ENCODE data around the gene KRTAP4-1.
"Not testable (repeated sequence)": the region's sequence is repeated elsewhere in the genome, so short reads cannot be mapped to it uniquely, and the experiment has no call there.

Gene KRTAP4-1

GRCh38 chr17:41186872-41187271, 2.2 kb upstream of the KRTAP4-1 start:
- peaks cover 4% of the 10 kb centered on the region for H3K27me3 Mint-ChIP-seq
- H3K27ac Mint-ChIP-seq, result no peak overlapping the region
- H3K36me3 Mint-ChIP-seq, result no peaks in the 10 kb centered on the region
- no peak overlapping the region for H3K4me3 Mint-ChIP-seq
- no peaks in the 10 kb centered on the region for H3K4me1 Mint-ChIP-seq (ENCODE audit: low read depth)
- H3K9me3 Mint-ChIP-seq (ENCODE audit: low read depth), result no peaks in the 10 kb centered on the region

- no peaks in the 10 kb centered on the region for H3K4me1 Mint-ChIP-seq (ENCODE audit: low read depth)
- peaks cover 4% of the 10 kb centered on the region for H3K27me3 Mint-ChIP-seq
- H3K4me3 Mint-ChIP-seq, result no peak overlapping the region
- no peaks in the 10 kb centered on the region for H3K9me3 Mint-ChIP-seq (ENCODE audit: low read depth)
- no peak overlapping the region for H3K27ac Mint-ChIP-seq
- no peaks in the 10 kb centered on the region for H3K36me3 Mint-ChIP-seq
Measured at GRCh38 chr17:41185001-41185400, 290 bp upstream of the KRTAP4-1 start.

GRCh38 chr17:41178843-41179616, 5.7 kb downstream of the KRTAP4-1 start:
- H3K4me1 Mint-ChIP-seq (ENCODE audit: low read depth), result no peaks in the 10 kb centered on the region
- H3K27me3 Mint-ChIP-seq, result no peaks in the 10 kb centered on the region
- no peaks in the 10 kb centered on the region for H3K36me3 Mint-ChIP-seq
- no peaks in the 10 kb centered on the region for H3K9me3 Mint-ChIP-seq (ENCODE audit: low read depth)
- H3K4me3 Mint-ChIP-seq, result no peak overlapping the region
- H3K27ac Mint-ChIP-seq, result no peak overlapping the region

DNA sequence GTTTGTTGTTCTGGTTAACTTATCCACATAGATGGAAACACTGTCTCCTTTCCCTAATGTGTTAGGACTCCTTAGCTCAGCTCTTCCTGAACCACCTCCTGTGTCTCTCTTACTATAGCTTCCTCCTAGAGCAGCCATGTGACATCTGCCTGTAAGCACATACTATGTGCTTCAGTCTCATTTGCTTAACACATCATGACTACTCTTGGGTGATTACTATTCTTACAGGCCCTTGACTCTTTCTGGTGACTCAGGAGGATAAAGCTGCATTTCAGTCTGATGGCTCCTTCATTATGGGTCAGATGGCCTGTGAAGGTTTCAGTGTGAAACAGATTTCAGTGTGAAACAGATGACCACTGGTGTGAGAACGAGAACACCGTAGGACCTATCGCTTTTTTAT, 6.4 kb downstream of the KRTAP4-1 start:
- H3K9me3 Mint-ChIP-seq (ENCODE audit: low read depth), result no peaks in the 10 kb centered on the region
- H3K27me3 Mint-ChIP-seq, result no peaks in the 10 kb centered on the region
- H3K4me3 Mint-ChIP-seq, result no peak overlapping the region
- H3K36me3 Mint-ChIP-seq, result no peaks in the 10 kb centered on the region
- peaks cover 1% of the 10 kb centered on the region for H3K4me1 Mint-ChIP-seq (ENCODE audit: low read depth)
- no peak overlapping the region for H3K27ac Mint-ChIP-seq

DNA sequence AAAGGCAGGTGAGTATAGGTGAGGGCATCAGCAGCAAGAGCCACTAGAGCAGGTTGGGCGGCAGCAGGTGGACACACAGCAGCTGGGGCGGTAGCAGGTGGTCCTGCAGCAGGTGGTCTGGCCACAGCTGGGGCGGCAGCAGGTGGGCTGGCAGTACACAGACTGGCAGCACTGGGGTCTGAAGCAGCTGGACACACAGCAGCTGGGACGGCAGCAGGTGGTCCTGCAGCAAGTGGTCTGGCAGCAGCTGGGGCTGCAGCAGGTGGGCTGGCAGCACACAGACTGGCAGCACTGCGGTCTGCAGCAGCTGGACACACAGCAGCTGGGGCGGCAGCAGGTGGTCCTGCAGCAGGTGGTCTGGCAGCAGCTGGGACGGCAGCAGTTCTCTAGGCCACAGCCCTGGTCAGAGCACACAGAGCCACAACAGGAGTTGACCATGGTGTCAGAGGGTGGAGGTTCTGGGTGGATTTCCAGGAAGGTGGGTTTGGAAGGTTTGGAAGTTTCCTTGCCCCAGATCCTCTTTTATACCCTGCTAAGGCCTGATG, 6.9 kb downstream of the KRTAP4-1 start, which contains the start of gene KRTAP4-2:
Gene KRTAP4-2, minus strand, starts transcription at position 495 of the 545 bp plus-strand sequence. Its CDS starts 57 bp downstream, at position 438.
- no peak within 1 kb of the TSS for H3K27ac Mint-ChIP-seq
- peaks cover 2% of the 10 kb centered on the region for H3K4me1 Mint-ChIP-seq (ENCODE audit: low read depth)
- no peak within 1 kb of the TSS for H3K4me3 Mint-ChIP-seq
- H3K9me3 Mint-ChIP-seq (ENCODE audit: low read depth), result no peaks in the 10 kb centered on the region
- H3K27me3 Mint-ChIP-seq, result no peaks in the 10 kb centered on the region
- no peaks in the 10 kb centered on the region for H3K36me3 Mint-ChIP-seq

DNA sequence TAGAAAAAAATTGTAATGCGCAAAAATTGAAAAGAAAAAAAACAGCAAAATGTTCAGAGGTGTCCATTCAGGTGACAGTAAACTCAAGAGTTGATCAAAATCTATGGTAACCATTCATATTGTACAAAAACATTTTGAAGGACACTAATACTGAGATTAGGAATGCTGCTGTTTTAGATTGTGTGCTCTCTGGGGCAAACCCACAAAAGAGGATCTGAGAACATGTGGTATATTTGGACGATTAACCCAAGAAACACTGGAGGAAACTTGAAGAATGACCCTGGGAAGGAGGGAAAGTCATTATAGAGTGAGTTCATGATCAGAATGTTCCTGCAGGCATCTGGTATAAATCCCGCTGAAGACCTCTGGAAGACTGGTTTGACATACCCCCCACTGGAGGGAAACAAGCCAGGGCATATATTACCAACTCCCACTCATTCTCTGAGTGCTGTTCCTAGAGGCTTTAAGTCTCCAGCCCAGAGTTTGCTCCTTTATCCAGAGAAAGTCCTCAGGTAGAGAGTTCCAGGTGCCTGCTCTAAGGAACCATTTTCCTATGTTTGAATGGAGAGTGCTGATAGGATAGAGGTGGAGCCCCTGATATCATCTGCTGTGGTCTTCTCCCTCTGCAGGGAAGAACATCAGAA, 7.8 kb downstream of the KRTAP4-1 start:
- Mint-ChIP-seq H3K9me3 (ENCODE audit: low read depth) (no peaks in the 10 kb centered on the region), H3K4me3 (no peak overlapping the region), H3K27ac (no peak overlapping the region), H3K36me3 (no peaks in the 10 kb centered on the region), H3K27me3 (no peaks in the 10 kb centered on the region), H3K4me1 (ENCODE audit: low read depth) (peaks cover 2% of the 10 kb centered on the region)

DNA sequence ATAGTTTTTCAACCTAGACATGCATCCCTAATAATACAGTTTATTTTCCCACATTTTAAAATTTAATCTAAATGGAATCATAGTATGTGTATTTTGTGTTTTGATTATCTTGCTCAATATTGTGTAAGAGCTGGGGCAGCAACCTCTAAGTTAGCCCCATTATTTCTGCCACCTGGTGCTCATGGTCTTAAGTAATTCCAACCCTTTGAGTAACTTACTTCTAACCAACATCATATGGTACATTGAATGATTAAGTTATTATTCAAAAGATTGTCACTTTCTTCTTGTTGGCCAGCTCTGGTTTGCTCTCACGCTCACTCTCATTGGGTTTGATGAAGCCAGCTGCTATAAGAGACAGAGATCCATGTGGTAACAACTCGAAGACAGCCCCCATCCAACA, 12.8 kb downstream of the KRTAP4-1 start:
- H3K27ac Mint-ChIP-seq, result no peak overlapping the region
- no peaks in the 10 kb centered on the region for H3K27me3 Mint-ChIP-seq
- no peak overlapping the region for H3K4me3 Mint-ChIP-seq
- H3K4me1 Mint-ChIP-seq (ENCODE audit: low read depth), result peaks cover 2% of the 10 kb centered on the region
- H3K36me3 Mint-ChIP-seq, result no peaks in the 10 kb centered on the region
- no peaks in the 10 kb centered on the region for H3K9me3 Mint-ChIP-seq (ENCODE audit: low read depth)

- Mint-ChIP-seq H3K27ac (no peak within 1 kb of the TSS), H3K36me3 (no peaks in the 10 kb centered on the region), H3K9me3 (ENCODE audit: low read depth) (no peaks in the 10 kb centered on the region), H3K27me3 (no peaks in the 10 kb centered on the region), H3K4me1 (ENCODE audit: low read depth) (no peaks in the 10 kb centered on the region), H3K4me3 (no peak within 1 kb of the TSS)
Measured at GRCh38 chr17:41168121-41168520, 16.6 kb downstream of the KRTAP4-1 start, which contains the start of gene KRTAP4-3. Gene KRTAP4-3 (minus strand): TSS chr17:41168221. CDS start chr17:41168172, 49 bp downstream.

GRCh38 chr17:41167561-41167960, 17.1 kb downstream of the KRTAP4-1 start:
- Mint-ChIP-seq H3K4me1 (ENCODE audit: low read depth) (no peaks in the 10 kb centered on the region), H3K36me3 (no peaks in the 10 kb centered on the region), H3K27me3 (no peaks in the 10 kb centered on the region), H3K27ac (no peak overlapping the region), H3K9me3 (ENCODE audit: low read depth) (no peaks in the 10 kb centered on the region), H3K4me3 (no peak overlapping the region)

- H3K4me1 Mint-ChIP-seq (ENCODE audit: low read depth), result no peaks in the 10 kb centered on the region
- no peak overlapping the region for H3K27ac Mint-ChIP-seq
- H3K27me3 Mint-ChIP-seq, result no peaks in the 10 kb centered on the region
- no peaks in the 10 kb centered on the region for H3K9me3 Mint-ChIP-seq (ENCODE audit: low read depth)
- H3K4me3 Mint-ChIP-seq, result no peak overlapping the region
- H3K36me3 Mint-ChIP-seq, result no peaks in the 10 kb centered on the region
Measured at GRCh38 chr17:41163828-41164227, 20.9 kb downstream of the KRTAP4-1 start.

DNA sequence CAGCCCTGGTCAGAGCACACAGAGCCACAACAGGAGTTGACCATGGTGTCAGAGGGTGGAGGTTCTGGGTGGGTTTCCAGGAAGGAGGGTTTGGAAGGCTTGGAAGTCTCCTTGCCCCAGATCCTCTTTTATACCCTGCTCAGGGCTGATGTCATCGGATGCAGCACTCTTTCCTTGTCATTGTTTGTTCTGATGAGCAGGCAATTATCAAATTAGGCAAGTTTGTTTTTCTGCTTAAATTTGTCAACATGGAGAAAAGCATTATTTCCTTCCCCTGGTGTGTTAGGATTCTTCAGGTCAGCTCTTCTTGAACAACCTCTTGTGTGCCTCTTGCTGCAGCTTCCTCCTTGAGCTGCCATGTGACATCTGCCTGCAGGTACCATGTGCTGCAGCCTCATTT, 24.1 kb downstream of the KRTAP4-1 start, which contains the start of gene KRTAP4-4:
Gene KRTAP4-4, minus strand, starts transcription at position 101 of the 400 bp plus-strand sequence. Its CDS starts 57 bp downstream, at position 44.
- H3K9me3 Mint-ChIP-seq (ENCODE audit: low read depth), result no peaks in the 10 kb centered on the region
- H3K27ac Mint-ChIP-seq, result no peak within 1 kb of the TSS
- no peaks in the 10 kb centered on the region for H3K36me3 Mint-ChIP-seq
- H3K27me3 Mint-ChIP-seq, result peaks cover 4% of the 10 kb centered on the region
- no peaks in the 10 kb centered on the region for H3K4me1 Mint-ChIP-seq (ENCODE audit: low read depth)
- no peak within 1 kb of the TSS for H3K4me3 Mint-ChIP-seq

DNA sequence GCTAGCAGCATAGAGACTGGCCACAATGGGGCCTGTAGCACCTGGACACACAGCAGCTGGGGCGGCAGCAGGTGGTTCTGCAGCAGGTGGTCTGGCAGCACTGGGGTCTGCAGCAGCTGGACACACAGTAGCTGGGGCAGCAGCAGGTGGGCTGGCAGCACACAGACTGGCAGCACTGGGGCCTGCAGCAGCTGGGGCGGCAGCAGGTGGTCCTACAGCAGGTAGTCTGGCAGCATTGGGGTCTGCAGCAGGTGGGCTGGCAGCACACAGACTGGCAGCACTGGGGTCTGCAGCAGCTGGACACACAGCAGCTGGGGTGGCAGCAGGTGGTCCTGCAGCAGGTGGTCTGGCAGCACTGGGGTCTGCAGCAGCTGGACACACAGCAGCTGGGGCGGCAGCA, 24.5 kb downstream of the KRTAP4-1 start:
- H3K4me1 Mint-ChIP-seq (ENCODE audit: low read depth); H3K4me3 Mint-ChIP-seq; H3K27me3 Mint-ChIP-seq; H3K36me3 Mint-ChIP-seq; H3K27ac Mint-ChIP-seq; H3K9me3 Mint-ChIP-seq (ENCODE audit: low read depth): not testable (repeated sequence)

DNA sequence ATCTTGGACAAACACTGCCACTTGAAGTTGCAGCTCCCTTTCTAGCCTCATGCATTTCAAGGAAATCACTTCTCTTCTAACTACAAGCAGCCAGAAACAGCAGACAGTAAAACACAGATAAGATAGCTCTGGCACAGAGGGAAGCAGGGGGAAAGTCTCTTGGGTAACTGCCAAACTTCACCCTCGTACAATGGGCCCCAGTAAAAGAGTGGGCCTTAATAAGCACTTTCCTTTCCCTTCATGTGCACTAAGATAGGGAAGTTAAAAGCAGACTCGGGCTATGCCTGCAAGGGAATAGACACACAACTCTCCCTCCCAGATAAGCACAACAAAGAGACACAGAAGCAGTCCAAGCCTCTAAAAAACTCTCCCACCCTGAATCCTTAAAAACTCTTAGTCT, 30.9 kb downstream of the KRTAP4-1 start:
- no peaks in the 10 kb centered on the region for H3K4me1 Mint-ChIP-seq (ENCODE audit: low read depth)
- H3K4me3 Mint-ChIP-seq, result no peak overlapping the region
- no peak overlapping the region for H3K27ac Mint-ChIP-seq
- peaks cover 4% of the 10 kb centered on the region for H3K27me3 Mint-ChIP-seq
- H3K9me3 Mint-ChIP-seq (ENCODE audit: low read depth), result no peaks in the 10 kb centered on the region
- H3K36me3 Mint-ChIP-seq, result no peaks in the 10 kb centered on the region

DNA sequence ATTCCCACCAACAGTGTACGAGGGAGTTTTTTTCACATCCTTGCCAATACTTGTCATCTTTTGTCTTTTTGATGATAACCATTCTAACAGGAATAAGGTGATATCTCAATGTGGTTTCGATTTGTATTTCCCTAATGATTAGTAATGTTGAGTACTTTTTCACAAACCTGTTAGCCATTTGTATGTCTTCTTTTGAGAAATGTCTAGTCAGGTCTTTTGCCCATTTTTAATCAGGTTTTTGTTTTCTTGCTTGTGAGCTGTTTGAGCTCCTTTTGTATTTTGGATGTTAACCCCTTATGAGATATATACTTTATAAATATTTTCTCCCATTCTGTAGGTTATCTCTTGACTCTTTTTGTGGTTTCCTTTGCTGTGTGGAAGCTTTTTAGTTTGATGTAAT, 33.2 kb downstream of the KRTAP4-1 start:
- Mint-ChIP-seq H3K27ac (no peak overlapping the region), H3K36me3 (no peaks in the 10 kb centered on the region), H3K4me3 (no peak overlapping the region), H3K4me1 (ENCODE audit: low read depth) (no peaks in the 10 kb centered on the region), H3K9me3 (ENCODE audit: low read depth) (no peaks in the 10 kb centered on the region), H3K27me3 (no peaks in the 10 kb centered on the region)

DNA sequence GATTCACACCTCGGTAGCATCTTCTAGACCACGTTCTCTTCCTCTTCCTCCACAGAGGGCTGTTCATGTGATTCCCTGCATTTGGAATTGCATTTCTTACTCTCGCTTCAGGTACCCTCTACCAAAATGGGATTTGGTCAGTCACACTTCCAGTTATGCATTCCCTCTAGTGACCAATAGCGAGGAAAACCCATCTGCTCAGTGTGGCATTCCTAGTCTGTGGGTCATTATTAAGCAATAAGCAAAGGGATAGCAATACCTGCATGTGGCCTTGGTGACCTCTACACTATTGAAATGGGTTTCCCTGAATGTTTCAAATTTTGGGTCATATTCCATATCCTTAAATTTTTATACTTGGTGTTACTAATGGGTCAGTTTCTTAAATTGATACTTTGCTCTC, 34.7 kb downstream of the KRTAP4-1 start:
- Mint-ChIP-seq H3K36me3 (no peaks in the 10 kb centered on the region), H3K9me3 (ENCODE audit: low read depth) (no peaks in the 10 kb centered on the region), H3K4me3 (no peak overlapping the region), H3K27me3 (no peaks in the 10 kb centered on the region), H3K27ac (no peak overlapping the region), H3K4me1 (ENCODE audit: low read depth) (no peaks in the 10 kb centered on the region)

Data from activated naive CD8-positive, alpha-beta T cell (primary cell).